Ishikawa (cell line): ENCODE data around the gene UST.

Experiments
- CEBPB ChIP-seq: IDR thresholded peaks from 2 replicates; pipeline ENCODE4 v1.6.1; 2012
- CREB1 ChIP-seq: IDR thresholded peaks from 2 replicates; pipeline ENCODE4 v1.6.1; 2012; ENCODE audit warnings: low read depth
- EGR1 ChIP-seq: IDR thresholded peaks from 2 replicates; pipeline ENCODE4 v1.6.1; 2012
- EP300 ChIP-seq: IDR thresholded peaks from 2 replicates; pipeline ENCODE4 v1.6.1; 2012; ENCODE audit warnings: borderline replicate concordance
- FOXM1 ChIP-seq: IDR thresholded peaks from 2 replicates; pipeline ENCODE4 v1.6.1; 2012; ENCODE audit warnings: low read depth, borderline replicate concordance
- NFIC ChIP-seq: IDR thresholded peaks from 2 replicates; pipeline ENCODE4 v1.6.1; 2012
- RAD21 ChIP-seq: IDR thresholded peaks from 2 replicates; pipeline ENCODE4 v1.6.1; 2012; ENCODE audit warnings: low read depth
- TAF1 ChIP-seq: IDR thresholded peaks from 2 replicates; pipeline ENCODE4 v1.6.1; 2012; ENCODE audit warnings: low read depth, mild to moderate bottlenecking
- TCF12 ChIP-seq: IDR thresholded peaks from 2 replicates; pipeline ENCODE4 v1.6.1; 2012; ENCODE audit warnings: low read depth
- TEAD4 ChIP-seq: IDR thresholded peaks from 2 replicates; pipeline ENCODE4 v1.6.1; 2012
- YY1 ChIP-seq: IDR thresholded peaks from 2 replicates; pipeline ENCODE4 v1.6.1; 2012; ENCODE audit warnings: low read depth
- ZBTB7A ChIP-seq: IDR thresholded peaks from 2 replicates; pipeline ENCODE4 v1.6.1; 2012; ENCODE audit warnings: low read depth
- TF ChIP-seq, protein P1 (sequence below): IDR thresholded peaks from 2 replicates; pipeline ENCODE4 v1.6.1; 2012; ENCODE audit warnings: low read depth, mild to moderate bottlenecking
- TF ChIP-seq, protein P2 (sequence below): IDR thresholded peaks from 2 replicates; pipeline ENCODE4 v1.6.1; 2012
- TF ChIP-seq, protein P3 (sequence below): IDR thresholded peaks from 2 replicates; pipeline ENCODE4 v1.6.1; 2012

Gene UST

DNA sequence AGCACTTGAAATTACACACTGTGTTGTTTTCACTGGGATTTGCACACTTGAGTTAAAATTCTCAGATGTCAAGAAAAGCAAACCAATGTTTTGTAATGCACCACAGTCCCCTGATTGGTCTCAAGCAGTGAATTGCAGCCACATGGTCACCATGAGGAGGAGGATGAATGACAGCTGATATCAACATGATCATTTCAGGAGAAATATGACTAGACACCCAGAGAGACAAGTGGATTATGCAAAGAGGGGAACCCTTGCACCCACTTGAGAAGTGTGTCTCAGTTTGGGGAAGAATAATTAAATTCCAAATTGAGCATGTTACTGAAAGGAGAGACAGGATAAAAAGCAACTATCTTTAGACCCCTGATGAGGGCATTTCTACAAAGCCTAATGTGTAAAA lies 69.3 kb downstream of the UST start:
- TF ChIP-seq RAD21: no peak

DNA sequence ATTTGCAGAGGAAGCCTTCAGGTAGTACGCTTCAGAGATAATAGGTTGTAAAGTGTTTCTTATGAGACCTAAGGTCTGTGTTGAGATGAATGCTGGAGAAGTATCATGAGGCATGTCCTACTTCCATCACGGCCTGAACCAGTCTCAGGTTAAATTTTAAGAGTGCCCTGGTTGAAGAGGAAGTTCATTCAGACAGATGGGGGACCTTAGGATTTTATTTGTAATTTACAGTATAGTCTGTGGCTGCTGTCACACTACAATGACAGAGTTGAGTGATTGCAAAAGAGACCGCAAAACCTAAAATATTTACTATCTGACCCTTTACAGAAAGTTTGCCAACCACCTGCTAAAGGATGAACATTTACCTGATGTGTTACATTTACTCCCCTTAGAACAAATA lies 70.9 kb downstream of the UST start:
- TF ChIP-seq RAD21: no peak

DNA sequence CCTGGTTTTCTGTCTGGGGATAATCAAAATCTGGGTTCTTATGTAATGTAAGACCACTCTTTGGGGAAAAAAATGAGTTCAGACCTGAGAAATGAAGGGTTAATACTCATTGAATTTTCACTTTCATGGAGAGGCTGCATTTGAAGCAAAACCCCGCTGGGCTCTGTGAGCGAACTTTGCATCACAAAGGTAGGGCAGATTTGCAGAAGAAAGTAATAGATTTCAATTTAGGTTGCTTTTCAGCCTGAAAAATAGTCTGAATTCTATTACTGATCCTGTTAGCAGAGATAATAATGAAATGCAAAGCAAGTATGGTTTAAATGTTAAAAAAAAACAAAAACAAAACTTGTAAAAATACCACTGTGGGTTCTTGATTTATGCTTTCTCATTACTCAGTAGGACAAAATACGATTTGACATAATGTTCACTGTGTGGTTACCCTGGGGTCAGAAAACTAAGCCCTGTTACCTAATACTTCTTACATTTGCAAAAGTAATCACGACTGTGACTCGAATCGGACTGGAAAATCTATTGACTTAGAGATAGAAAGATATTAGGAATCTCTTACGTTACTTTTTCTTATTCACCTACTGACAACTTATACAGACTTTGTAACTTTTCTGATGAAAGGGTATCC lies 72.2 kb downstream of the UST start:
- TF ChIP-seq RAD21 (no peak), YY1 (no peak), CREB1 (no peak), EGR1 (no peak), EP300 (no peak)
- TF ChIP-seq, protein P1, sequence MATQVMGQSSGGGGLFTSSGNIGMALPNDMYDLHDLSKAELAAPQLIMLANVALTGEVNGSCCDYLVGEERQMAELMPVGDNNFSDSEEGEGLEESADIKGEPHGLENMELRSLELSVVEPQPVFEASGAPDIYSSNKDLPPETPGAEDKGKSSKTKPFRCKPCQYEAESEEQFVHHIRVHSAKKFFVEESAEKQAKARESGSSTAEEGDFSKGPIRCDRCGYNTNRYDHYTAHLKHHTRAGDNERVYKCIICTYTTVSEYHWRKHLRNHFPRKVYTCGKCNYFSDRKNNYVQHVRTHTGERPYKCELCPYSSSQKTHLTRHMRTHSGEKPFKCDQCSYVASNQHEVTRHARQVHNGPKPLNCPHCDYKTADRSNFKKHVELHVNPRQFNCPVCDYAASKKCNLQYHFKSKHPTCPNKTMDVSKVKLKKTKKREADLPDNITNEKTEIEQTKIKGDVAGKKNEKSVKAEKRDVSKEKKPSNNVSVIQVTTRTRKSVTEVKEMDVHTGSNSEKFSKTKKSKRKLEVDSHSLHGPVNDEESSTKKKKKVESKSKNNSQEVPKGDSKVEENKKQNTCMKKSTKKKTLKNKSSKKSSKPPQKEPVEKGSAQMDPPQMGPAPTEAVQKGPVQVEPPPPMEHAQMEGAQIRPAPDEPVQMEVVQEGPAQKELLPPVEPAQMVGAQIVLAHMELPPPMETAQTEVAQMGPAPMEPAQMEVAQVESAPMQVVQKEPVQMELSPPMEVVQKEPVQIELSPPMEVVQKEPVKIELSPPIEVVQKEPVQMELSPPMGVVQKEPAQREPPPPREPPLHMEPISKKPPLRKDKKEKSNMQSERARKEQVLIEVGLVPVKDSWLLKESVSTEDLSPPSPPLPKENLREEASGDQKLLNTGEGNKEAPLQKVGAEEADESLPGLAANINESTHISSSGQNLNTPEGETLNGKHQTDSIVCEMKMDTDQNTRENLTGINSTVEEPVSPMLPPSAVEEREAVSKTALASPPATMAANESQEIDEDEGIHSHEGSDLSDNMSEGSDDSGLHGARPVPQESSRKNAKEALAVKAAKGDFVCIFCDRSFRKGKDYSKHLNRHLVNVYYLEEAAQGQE: no peak
- TF ChIP-seq, protein P2, sequence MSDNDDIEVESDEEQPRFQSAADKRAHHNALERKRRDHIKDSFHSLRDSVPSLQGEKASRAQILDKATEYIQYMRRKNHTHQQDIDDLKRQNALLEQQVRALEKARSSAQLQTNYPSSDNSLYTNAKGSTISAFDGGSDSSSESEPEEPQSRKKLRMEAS: no peak
- TF ChIP-seq, protein P3, sequence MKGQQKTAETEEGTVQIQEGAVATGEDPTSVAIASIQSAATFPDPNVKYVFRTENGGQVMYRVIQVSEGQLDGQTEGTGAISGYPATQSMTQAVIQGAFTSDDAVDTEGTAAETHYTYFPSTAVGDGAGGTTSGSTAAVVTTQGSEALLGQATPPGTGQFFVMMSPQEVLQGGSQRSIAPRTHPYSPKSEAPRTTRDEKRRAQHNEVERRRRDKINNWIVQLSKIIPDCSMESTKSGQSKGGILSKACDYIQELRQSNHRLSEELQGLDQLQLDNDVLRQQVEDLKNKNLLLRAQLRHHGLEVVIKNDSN: no peak

DNA sequence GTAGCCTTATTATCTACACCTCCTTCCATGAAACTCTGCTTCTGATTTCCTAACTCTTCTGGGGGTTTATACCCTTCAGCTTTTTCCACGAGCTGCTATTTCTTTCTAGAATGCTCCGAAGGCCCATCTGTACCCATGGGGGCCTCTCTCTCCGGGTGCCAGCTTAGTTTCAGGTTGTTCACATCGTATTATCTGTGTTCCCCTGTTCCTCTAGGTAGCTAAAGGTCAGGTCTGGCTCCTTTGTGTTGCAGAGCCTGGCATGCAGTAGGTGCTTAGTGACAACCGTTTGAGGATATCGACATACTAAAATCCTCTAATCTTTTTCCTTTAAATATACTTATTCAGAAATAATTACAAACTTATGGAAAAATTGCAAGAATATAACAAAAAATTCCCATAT lies 73.0 kb downstream of the UST start:
- TF ChIP-seq YY1 (no peak), FOXM1 (no peak), CEBPB (no peak), ZBTB7A (no peak), NFIC (no peak), EGR1 (no peak), TAF1 (no peak), RAD21 (no peak), TCF12 (no peak)
- TF ChIP-seq, protein P1: no peak
- TF ChIP-seq, protein P2: no peak
- TF ChIP-seq, protein P3: no peak

DNA sequence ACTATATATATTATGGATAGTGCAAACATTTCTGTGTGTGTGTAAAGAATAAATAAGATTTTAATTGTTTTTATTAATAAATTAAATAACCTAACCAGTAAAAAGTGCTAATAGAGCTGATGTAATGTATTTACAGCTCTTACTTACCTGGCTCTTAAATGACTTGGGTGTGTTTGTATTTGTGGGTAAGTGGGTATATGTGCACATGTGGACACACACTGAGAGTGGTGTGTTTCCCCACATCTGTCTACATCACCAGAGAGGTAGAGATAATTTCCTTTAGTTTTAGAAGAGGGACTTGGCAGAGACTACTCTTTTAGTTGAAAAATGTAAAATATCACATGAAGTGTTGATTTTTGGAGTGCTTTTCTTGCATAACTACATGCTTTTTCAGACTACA lies 76.0 kb downstream of the UST start:
- no peak for TF ChIP-seq YY1
- TF ChIP-seq, protein P3: no peak
- no peak for TF ChIP-seq FOXM1
- no peak for TF ChIP-seq NFIC
- no peak for TF ChIP-seq EP300
- TF ChIP-seq, protein P2: no peak
- no peak for TF ChIP-seq TAF1
- TF ChIP-seq TCF12: no peak
- TF ChIP-seq, protein P1: no peak
- no peak for TF ChIP-seq TEAD4
- TF ChIP-seq RAD21: no peak
